CD4-positive, alpha-beta T cell treated with Interleukin-2 at 100 ng/mL for 4 hours (primary cell): ENCODE results near the gene AGRP.
"Not testable (repeated sequence)": the region's sequence is repeated elsewhere in the genome, so short reads cannot be mapped to it uniquely, and the experiment has no call there.

Experiments used
- DNase-seq: peaks from one replicate; pipeline ENCODE4 v3.0.0-alpha.2; 2020; ENCODE audit warnings: low spot score

Gene AGRP, protein sequence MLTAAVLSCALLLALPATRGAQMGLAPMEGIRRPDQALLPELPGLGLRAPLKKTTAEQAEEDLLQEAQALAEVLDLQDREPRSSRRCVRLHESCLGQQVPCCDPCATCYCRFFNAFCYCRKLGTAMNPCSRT

DNA sequence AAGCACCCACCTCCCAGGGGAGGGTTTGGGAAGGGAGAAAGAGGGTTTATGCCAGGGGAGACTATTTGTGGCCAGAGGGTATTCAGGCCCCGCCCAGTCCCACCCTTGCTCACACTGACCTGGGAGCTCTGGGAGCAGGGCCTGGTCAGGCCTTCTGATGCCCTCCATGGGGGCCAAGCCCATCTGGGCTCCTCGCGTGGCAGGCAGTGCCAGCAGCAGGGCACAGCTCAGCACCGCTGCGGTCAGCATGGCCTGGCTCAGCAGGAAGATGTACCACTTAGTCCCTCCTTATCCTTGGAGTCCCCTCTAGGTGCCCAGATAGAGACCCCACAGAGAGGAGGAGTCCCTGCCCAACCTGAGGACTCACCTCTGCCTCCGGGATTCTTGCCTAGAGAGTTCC lies at the start of gene AGRP:
TSS of gene AGRP (minus strand) at position 398 of the 400 bp plus-strand sequence. CDS start at position 249, 149 bp downstream.
- no peak for DNase-seq

DNA sequence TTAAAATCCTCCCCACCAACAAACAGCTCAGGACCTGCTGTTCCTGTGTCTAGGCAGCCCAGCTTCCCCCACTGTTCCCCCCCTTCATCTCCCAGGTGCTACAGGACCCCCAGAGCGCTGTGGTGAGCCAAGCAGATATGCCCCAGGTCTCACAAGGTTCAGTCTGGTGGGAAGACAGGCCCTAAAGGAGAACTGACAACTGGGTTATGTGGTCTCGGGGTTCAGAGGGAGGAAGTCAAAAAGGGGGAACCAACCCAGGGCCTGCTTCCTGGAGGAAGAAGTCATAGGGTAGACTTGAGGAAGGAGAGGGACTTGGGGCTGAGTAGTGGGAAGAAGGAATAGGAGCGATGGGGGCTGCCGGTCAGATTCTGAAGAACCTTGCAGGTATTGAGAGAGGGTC lies 47.9 kb upstream of the AGRP start:
- DNase-seq = no peak

- DNase-seq = no peak
Observed at GRCh38 chr16:67530013-67530939, 46.9 kb upstream of the AGRP start.

DNA sequence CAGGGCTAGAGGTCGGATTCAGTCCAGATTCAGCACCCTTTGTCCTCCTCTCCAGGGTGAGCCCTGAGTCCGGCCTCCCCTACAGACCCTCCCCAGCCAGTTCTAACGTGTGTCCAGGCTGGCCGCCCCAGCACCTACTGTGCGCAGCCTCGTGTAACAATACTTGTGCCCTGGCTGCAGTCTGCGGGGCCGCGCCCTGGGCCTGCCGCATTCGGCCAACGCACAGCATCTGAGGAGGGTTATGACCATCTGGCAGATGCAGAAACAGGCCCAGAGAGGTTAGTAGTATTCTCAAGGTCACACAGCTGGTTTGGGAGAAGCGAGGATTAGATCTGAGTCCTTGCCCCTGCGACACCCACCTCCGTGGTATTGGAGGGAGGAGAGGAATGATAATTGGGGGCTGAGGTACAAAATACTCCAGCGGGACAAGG lies 46.2 kb upstream of the AGRP start:
- no peak for DNase-seq

DNA sequence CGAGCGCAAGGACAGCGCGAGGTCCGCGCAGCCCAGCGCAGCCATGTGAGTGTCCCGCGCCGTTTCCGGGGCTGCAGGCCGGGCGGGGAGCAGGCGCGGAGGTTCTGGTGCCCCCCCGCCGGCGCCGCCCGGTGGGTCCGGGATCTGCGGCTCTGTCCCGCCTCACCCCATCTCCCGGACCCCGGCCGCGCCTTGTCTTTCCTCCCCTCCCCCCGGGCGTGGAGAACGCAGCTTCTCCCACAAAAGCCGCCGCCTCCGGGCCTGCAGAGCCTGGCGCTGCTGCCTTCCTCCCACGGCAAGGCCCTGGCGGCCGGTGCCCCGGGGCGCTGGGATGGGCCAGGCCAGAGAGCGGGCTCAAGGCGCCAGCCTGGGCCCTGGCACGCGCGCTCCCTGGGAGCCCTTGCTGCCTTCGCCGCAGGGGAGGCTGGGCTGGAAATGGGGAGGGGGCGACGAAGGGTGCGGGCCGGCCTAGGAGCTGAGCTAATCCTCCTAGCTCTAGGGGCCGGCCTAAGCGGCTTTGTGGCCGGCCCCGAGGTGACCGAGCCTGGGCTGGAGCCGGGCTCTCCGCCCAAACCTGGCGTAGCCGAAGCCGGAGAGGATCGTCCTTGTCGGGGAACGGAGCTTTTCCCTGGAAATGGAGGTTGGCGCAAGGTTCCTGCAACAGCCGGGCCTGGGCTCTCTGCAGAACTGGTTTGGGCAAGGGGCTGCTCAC lies 45.7 kb upstream of the AGRP start:
- DNase-seq = no peak

GRCh38 chr16:67528222-67528869 lies 45.0 kb upstream of the AGRP start, which contains the start of gene RIPOR1:
RIPOR1 (plus strand) TSS chr16:67528829; CDS start chr16:67538447, 9,618 bp downstream.
- DNase-seq = peak; percentile 32

GRCh38 chr16:67526149-67526791 lies 42.9 kb upstream of the AGRP start:
- DNase-seq = no peak

DNA sequence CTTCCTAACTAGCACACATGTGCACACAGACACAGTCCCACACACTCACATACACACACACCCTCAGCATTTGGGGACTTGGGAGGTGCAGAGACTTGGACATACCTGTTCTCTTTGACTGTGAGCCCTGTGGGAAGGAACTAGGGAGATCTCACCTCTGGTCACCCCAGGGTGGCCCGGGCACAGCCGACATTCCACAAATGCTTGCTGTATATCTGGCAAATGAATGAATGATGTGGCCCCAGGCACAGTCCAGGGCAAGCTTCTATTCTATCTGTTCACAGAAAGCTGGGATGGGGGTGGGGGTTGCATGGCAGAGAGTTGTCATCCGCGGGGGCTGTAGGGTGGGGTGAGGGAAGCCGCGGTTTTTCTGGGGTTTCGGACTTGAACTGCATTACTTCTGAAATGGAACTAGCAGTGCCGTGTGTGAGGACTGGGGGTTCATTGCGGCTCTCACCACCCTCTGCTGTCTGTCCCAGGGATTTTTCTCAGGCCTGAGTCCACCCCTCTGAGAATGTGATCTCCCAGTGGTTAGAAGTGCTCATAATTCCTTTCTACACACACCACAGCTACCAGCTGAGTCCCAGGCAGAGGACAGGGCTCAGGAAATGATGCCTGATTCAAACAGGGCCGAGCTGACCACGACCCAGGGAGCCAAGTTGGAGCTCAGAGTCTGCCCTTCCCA lies 42.0 kb upstream of the AGRP start:
- DNase-seq = no peak

GRCh38 chr16:67521095-67521804 lies 37.9 kb upstream of the AGRP start:
- peak; percentile 99 for DNase-seq

- no peak for DNase-seq
Observed at GRCh38 chr16:67519242-67519641, 35.9 kb upstream of the AGRP start.

- no peak for DNase-seq
Observed at GRCh38 chr16:67518676-67519075, 35.3 kb upstream of the AGRP start.

- no peak for DNase-seq
Observed at GRCh38 chr16:67517661-67518423, 34.5 kb upstream of the AGRP start.

DNA sequence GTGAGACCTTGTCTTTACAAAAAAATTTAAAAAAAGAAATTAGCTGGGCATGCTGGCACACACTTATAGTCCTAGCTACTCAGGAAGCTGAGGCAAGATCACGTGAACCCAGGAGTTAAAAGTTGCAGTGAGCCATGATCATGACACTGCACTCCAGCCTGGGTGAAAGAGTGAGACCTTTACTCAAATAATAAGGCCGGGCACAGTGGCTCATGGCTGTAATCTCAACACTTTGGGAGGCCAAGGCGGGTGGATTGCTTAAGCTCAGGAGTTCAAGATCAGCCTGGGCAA lies 33.8 kb upstream of the AGRP start:
- DNase-seq = no peak

DNA sequence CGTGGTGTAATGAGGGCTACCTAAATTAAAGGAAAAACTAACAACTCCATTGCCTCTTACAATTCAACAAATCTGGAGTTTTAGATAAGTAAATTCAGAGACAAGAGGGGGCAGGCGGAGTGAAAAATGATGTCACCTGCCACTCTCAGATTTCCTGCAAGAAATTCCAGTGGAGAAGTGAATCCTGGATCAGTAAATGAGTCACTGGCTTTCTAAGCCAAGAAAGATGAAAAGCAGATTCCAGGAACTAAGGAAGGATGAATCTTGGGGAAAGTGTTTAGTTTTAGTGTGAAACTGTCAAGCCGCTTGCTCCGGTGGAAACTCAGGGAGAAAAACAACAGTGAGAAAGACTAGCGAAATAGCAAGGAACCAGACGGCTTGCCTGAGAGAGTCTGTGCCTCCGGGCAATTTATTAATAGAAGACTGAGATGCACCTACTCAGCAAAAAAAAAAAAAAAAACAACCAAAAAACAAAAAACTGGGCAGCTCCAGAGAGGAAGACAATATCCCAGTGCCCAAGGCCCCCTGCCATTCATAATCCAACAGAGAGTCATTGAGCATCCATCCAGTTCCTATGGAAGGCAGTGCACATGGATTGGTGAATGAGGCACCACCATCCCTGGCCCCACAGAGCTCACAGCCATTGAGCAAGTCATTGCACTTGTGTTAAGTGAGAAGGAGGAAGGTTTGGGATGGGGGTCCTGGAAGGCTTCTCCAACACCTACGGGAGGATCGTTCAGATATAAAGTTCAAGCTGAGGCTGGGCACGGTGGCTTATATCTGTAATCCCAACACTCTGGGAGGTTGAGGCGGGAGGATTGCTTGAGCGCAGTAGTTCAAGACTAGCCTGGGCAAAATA lies 33.2 kb upstream of the AGRP start:
- no peak for DNase-seq

- DNase-seq = peak; percentile 85
Observed at GRCh38 chr16:67514382-67514828, 31.1 kb upstream of the AGRP start.

- DNase-seq = not testable (repeated sequence)
Observed at GRCh38 chr16:67513892-67514291, 30.5 kb upstream of the AGRP start.

- DNase-seq = peak; percentile 27
Observed at GRCh38 chr16:67509016-67509415, 25.7 kb upstream of the AGRP start.

GRCh38 chr16:67506468-67506867 lies 23.1 kb upstream of the AGRP start:
- no peak for DNase-seq
